Measurements from ENCODE around the gene CDK5RAP2.
A peak's percentile ranks its signal among the peaks of the same experiment; 100 is the strongest.
"Not testable (repeated sequence)": the region's sequence is repeated elsewhere in the genome, so short reads cannot be mapped to it uniquely, and the experiment has no call there.

CDK5RAP2 gene

GRCh38 chr9:120580051-120580896 lies at the start of gene CDK5RAP2:
CDK5RAP2 (minus strand) TSS chr9:120580167; CDS start chr9:120579978, 189 bp downstream.
- DNase-seq (ENCODE audit: extremely low read depth in 1 of 2, low read depth in 1 of 2), result peak; percentile 82 to 83

- DNase-seq (ENCODE audit: extremely low read depth in 1 of 2, low read depth in 1 of 2), result not testable (repeated sequence)
Measured at GRCh38 chr9:120628925-120629497, 49.0 kb upstream of the CDK5RAP2 start.

- DNase-seq (ENCODE audit: extremely low read depth in 1 of 2, low read depth in 1 of 2), result no peak
Measured at GRCh38 chr9:120628207-120628924, 48.4 kb upstream of the CDK5RAP2 start.

- DNase-seq (ENCODE audit: extremely low read depth in 1 of 2, low read depth in 1 of 2), result no peak
Measured at GRCh38 chr9:120627073-120627472, 47.1 kb upstream of the CDK5RAP2 start.

- DNase-seq (ENCODE audit: extremely low read depth in 1 of 2, low read depth in 1 of 2), result no peak
Measured at GRCh38 chr9:120626512-120626911, 46.5 kb upstream of the CDK5RAP2 start.

GRCh38 chr9:120625222-120625621 lies 45.3 kb upstream of the CDK5RAP2 start:
- no peak for DNase-seq (ENCODE audit: extremely low read depth in 1 of 2, low read depth in 1 of 2)

GRCh38 chr9:120622790-120623189 lies 42.8 kb upstream of the CDK5RAP2 start:
- no peak for DNase-seq (ENCODE audit: extremely low read depth in 1 of 2, low read depth in 1 of 2)

GRCh38 chr9:120621941-120622340 lies 42.0 kb upstream of the CDK5RAP2 start:
- DNase-seq (ENCODE audit: extremely low read depth in 1 of 2, low read depth in 1 of 2), result no peak

GRCh38 chr9:120619751-120620655 lies 40.0 kb upstream of the CDK5RAP2 start:
- DNase-seq (ENCODE audit: extremely low read depth in 1 of 2, low read depth in 1 of 2), result peak; percentile 7 to 35

- no peak for DNase-seq (ENCODE audit: extremely low read depth in 1 of 2, low read depth in 1 of 2)
Measured at GRCh38 chr9:120616966-120617935, 37.3 kb upstream of the CDK5RAP2 start.

- no peak for DNase-seq (ENCODE audit: extremely low read depth in 1 of 2, low read depth in 1 of 2)
Measured at GRCh38 chr9:120612218-120612617, 32.3 kb upstream of the CDK5RAP2 start.

GRCh38 chr9:120611690-120612068 lies 31.7 kb upstream of the CDK5RAP2 start:
- DNase-seq (ENCODE audit: extremely low read depth in 1 of 2, low read depth in 1 of 2), result no peak

- no peak for DNase-seq (ENCODE audit: extremely low read depth in 1 of 2, low read depth in 1 of 2)
Measured at GRCh38 chr9:120610975-120611689, 31.2 kb upstream of the CDK5RAP2 start.

- DNase-seq (ENCODE audit: extremely low read depth in 1 of 2, low read depth in 1 of 2), result no peak
Measured at GRCh38 chr9:120609636-120610035, 29.7 kb upstream of the CDK5RAP2 start.

GRCh38 chr9:120608421-120608820 lies 28.5 kb upstream of the CDK5RAP2 start:
- DNase-seq (ENCODE audit: extremely low read depth in 1 of 2, low read depth in 1 of 2), result no peak

GRCh38 chr9:120603591-120603990 lies 23.6 kb upstream of the CDK5RAP2 start:
- no peak for DNase-seq (ENCODE audit: extremely low read depth in 1 of 2, low read depth in 1 of 2)

GRCh38 chr9:120603010-120603409 lies 23.0 kb upstream of the CDK5RAP2 start:
- no peak for DNase-seq (ENCODE audit: extremely low read depth in 1 of 2, low read depth in 1 of 2)

GRCh38 chr9:120593955-120594277 lies 13.9 kb upstream of the CDK5RAP2 start:
- DNase-seq (ENCODE audit: extremely low read depth in 1 of 2, low read depth in 1 of 2), result no peak
